ENCODE data around the gene FBXW7. TPM values are rescaled to one million over a fixed set of nuclear protein-coding genes. Genes with fewer than 3 reads are reported as not detected.

Gene FBXW7
- polyA plus RNA-seq, 1 of the 3 experiments (the other 2 are of a cell fraction), result 7.7 TPM

GRCh38 chr4:152522245-152522644 is 13.6 kb downstream of the FBXW7 start:
- DNase-seq, result no peak
- ChIA-PET POLR2A (no interaction called here), CTCF (interaction anchor here (4.3 kb wide), 1 partner anchor 21 kb away, joined by 42 read pairs; no protein-coding TSS in a partner anchor)
- Histone ChIP-seq H3K36me3 (replicated peaks in 1 of 2; ENCODE audit: control insufficient read depth in 1 of 2, insufficient read depth in 2 of 2, low read length in 1 of 2) (no peaks in the 10 kb centered on the region), H3K4me1 (ENCODE audit: control insufficient read depth in 1 of 2, insufficient read depth in 2 of 2, low read depth in 1 of 2, low read length in 1 of 2) (peaks cover 0 to 4% of the 10 kb centered on the region in 2 experiments; a peak in 1 of 4 replicates), H3K9me2 (no peaks in the 10 kb centered on the region), H2AFZ (ENCODE audit: low read depth) (no peak overlapping the region), H4K20me1 (ENCODE audit: insufficient read depth) (peaks cover 31% of the 10 kb centered on the region), H3K27ac (ENCODE audit: low read depth in 2 of 2, low read length in 1 of 2) (no peak overlapping the region), H3K4me2 (no peak overlapping the region), H3K9ac (no peak overlapping the region), H3K79me2 (ENCODE audit: insufficient read depth) (peaks cover 99% of the 10 kb centered on the region), H3K9me3 (no peaks in the 10 kb centered on the region), H3F3A (replicated peaks; ENCODE audit: insufficient read depth) (peaks cover 5% of the 10 kb centered on the region), H3K27me3 (ENCODE audit: insufficient read depth) (no peaks in the 10 kb centered on the region), H3K4me3 (ENCODE audit: low read depth in 2 of 2, low read length in 1 of 2) (no peak overlapping the region)
- 84% methylated on average over 2 of the region's 2 CpGs for WGBS (ENCODE audit: low lambda C conversion rate)
- TF ChIP-seq TCF12 (IDR thresholded peaks at IDR 0.05) (no peak), USF1 (IDR thresholded peaks at IDR 0.05; ENCODE audit: borderline replicate concordance, low read depth) (no peak), SIN3A (IDR thresholded peaks at IDR 0.05; ENCODE audit: borderline replicate concordance, low read depth, low read length) (no peak), FOXJ3 (CRISPR knock-in tag; IDR thresholded peaks at IDR 0.05) (no peak), EZH2phosphoT487 (IDR thresholded peaks at IDR 0.05; ENCODE audit: borderline replicate concordance, low read depth) (no peak), MXI1 (IDR thresholded peaks at IDR 0.05; ENCODE audit: low read depth, low read length) (no peak)

- Histone ChIP-seq H3K36me3 (replicated peaks in 1 of 2; ENCODE audit: control insufficient read depth in 1 of 2, insufficient read depth in 2 of 2, low read length in 1 of 2) (no peaks in the 10 kb centered on the region), H3K4me3 (ENCODE audit: low read depth in 2 of 2, low read length in 1 of 2) (no peak overlapping the region), H3K9ac (no peak overlapping the region), H3F3A (replicated peaks; ENCODE audit: insufficient read depth) (peaks cover 5% of the 10 kb centered on the region), H3K4me1 (ENCODE audit: control insufficient read depth in 1 of 2, insufficient read depth in 2 of 2, low read depth in 1 of 2, low read length in 1 of 2) (peaks cover 7 to 8% of the 10 kb centered on the region in 2 experiments; a peak in 3 of 4 replicates), H2AFZ (ENCODE audit: low read depth) (no peak overlapping the region), H3K9me2 (no peaks in the 10 kb centered on the region), H3K27me3 (ENCODE audit: insufficient read depth) (no peaks in the 10 kb centered on the region), H3K27ac (ENCODE audit: low read depth in 2 of 2, low read length in 1 of 2) (peak overlapping the region; percentile 43 to 63; a peak in 3 of 4 replicates), H3K79me2 (ENCODE audit: insufficient read depth) (peaks cover 93% of the 10 kb centered on the region), H3K4me2 (peak overlapping the region; percentile 66), H3K9me3 (no peaks in the 10 kb centered on the region), H4K20me1 (ENCODE audit: insufficient read depth) (peaks cover 18% of the 10 kb centered on the region)
- ChIA-PET POLR2A (no interaction called here), CTCF (interaction anchor here (0.6 to 3.2 kb wide), 4 partner anchors 15 to 172 kb away, joined by 3 to 17 read pairs (median 3); no protein-coding TSS in a partner anchor)
- DNase-seq, result no peak
- WGBS (ENCODE audit: low lambda C conversion rate), result 64% methylated on average over 8 of the region's 8 CpGs
- TF ChIP-seq USF2 (IDR thresholded peaks at IDR 0.05; ENCODE audit: borderline replicate concordance, low read depth, low read length), result no peak
- TF ChIP-seq YY1 (IDR thresholded peaks at IDR 0.05; ENCODE audit: low read depth), result no peak
- TF ChIP-seq IRF3 (IDR thresholded peaks at IDR 0.05; ENCODE audit: low read depth, low read length), result no peak
- TF ChIP-seq TEAD4 (IDR thresholded peaks at IDR 0.05; ENCODE audit: borderline replicate concordance, insufficient read depth), result no peak
- no peak for TF ChIP-seq MXI1 (IDR thresholded peaks at IDR 0.05; ENCODE audit: low read depth, low read length)
- TF ChIP-seq GATA2 (CRISPR knock-in tag; IDR thresholded peaks at IDR 0.05), result no peak
- peak; percentile 31; the same call in 1 of the 2 replicates for TF ChIP-seq JUND (IDR thresholded peaks at IDR 0.05)
- no peak for TF ChIP-seq POLR2AphosphoS5 (IDR thresholded peaks at IDR 0.05; ENCODE audit: low read depth, low read length)
- TF ChIP-seq RFX5 (IDR thresholded peaks at IDR 0.05; ENCODE audit: low read length), result no peak
- no peak; the same call in 1 of the 2 replicates for TF ChIP-seq NFIC (IDR thresholded peaks at IDR 0.05; ENCODE audit: borderline replicate concordance)
- no peak for TF ChIP-seq ZBTB33 (IDR thresholded peaks at IDR 0.05; ENCODE audit: borderline replicate concordance, low read depth)
- no peak for TF ChIP-seq NRF1 (IDR thresholded peaks at IDR 0.05; ENCODE audit: low read depth, low read length)
- peak; percentile 46; the same call in 1 of the 2 replicates for TF ChIP-seq FOSL2 (IDR thresholded peaks at IDR 0.05; ENCODE audit: borderline replicate concordance, low read depth)
- TF ChIP-seq PBX3 (IDR thresholded peaks at IDR 0.05), result no peak
- TF ChIP-seq USF1 (IDR thresholded peaks at IDR 0.05; ENCODE audit: borderline replicate concordance, low read depth), result no peak
- TF ChIP-seq EP300 (IDR thresholded peaks at IDR 0.05; ENCODE audit: borderline replicate concordance in 1 of 2, low read depth in 1 of 2, low read length in 1 of 2), result no peak
- TF ChIP-seq MAX (IDR thresholded peaks at IDR 0.05; ENCODE audit: low read depth), result no peak
Observed at GRCh38 chr4:152516156-152516555, 19.7 kb downstream of the FBXW7 start.
